Measurements from ENCODE around the gene CTCF.

CTCF gene

GRCh38 chr16:67676939-67677338, 114.6 kb downstream of the CTCF start:
- DNase-seq, result no peak

- DNase-seq, result no peak
These were observed 115.4 kb downstream of the CTCF start for GRCh38 chr16:67677712-67678111.

GRCh38 chr16:67678354-67679023, 116.2 kb downstream of the CTCF start:
- no peak for DNase-seq

- no peak for DNase-seq
These were observed 117.9 kb downstream of the CTCF start for GRCh38 chr16:67679935-67680897.

- DNase-seq, result no peak
These were observed 121.4 kb downstream of the CTCF start for GRCh38 chr16:67683767-67684166.

- no peak for DNase-seq
These were observed 123.2 kb downstream of the CTCF start for GRCh38 chr16:67685388-67686112.

All from amygdala (tissue), 56 donors.